ENCODE results near the gene PARL. TPM values are rescaled to one million over a fixed set of nuclear protein-coding genes. Genes with fewer than 3 reads are reported as not detected.

PARL gene
- total and polyA plus RNA-seq, 2 of the 8 experiments (the other 6 are each of a cell fraction or from before 2014, with no cell fraction given): 62.7 to 85.0 TPM

DNA sequence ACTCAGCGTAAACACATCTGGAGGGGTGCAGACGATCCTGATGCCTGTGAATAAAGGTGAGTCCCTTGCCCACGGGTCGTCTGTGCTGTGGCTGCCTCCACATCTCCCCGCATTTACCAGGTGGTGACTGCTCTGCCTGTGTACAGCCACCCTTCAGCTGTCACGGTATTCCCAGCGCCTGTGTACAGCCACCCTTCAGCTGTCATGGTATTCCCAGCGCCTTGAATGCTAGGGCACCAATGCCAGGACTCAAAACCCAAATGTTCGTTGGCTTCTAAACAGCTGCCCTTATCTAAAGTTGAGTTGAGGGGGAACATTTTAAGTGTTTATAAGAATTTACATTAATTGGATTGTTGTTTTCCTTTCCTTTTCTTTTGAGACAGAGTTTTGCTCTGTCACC lies 86.7 kb downstream of the PARL start:
- Histone ChIP-seq H2BK15ac (ENCODE audit: low read length) (no peak overlapping the region), H4K91ac (replicated peaks; ENCODE audit: insufficient read length, low read length) (no peak overlapping the region), H4K5ac (ENCODE audit: insufficient read length, low read depth, low read length) (no peak overlapping the region), H3K56ac (replicated peaks; ENCODE audit: insufficient read length, low read depth, low read length) (no peak overlapping the region), H2BK20ac (ENCODE audit: low read length) (no peak overlapping the region), H3K23ac (ENCODE audit: insufficient read length) (no peak overlapping the region), H2AFZ (ENCODE audit: low read length) (no peak overlapping the region), H3K18ac (ENCODE audit: extremely low read depth, low read length) (no peak overlapping the region), H3K4me3 (ENCODE audit: extremely low read depth in 1 of 4, insufficient read depth in 2 of 4, low read depth in 3 of 4, low read length in 4 of 4) (no peak overlapping the region), H3K27ac (ENCODE audit: low read depth, low read length) (no peak overlapping the region), H3K79me2 (ENCODE audit: control insufficient read depth in 1 of 2, insufficient read depth in 2 of 2, low read length in 2 of 2) (no peaks in the 10 kb centered on the region), H3K27me3 (replicated peaks in 1 of 4; ENCODE audit: control insufficient read depth in 3 of 4, extremely low read depth in 1 of 4, insufficient read depth in 3 of 4, low read length in 3 of 4) (no peaks in the 10 kb centered on the region), H2BK5ac (ENCODE audit: low read depth, low read length) (no peak overlapping the region; the same call in 1 of the 2 replicates), H2AK5ac (ENCODE audit: low read depth, low read length) (no peak overlapping the region), H3K9ac (replicated peaks in 1 of 4; ENCODE audit: extremely low read depth in 1 of 4, low read depth in 3 of 4, low read length in 3 of 4) (no peak overlapping the region), H2BK12ac (ENCODE audit: low read depth, low read length) (no peak overlapping the region), H4K20me1 (replicated peaks in 1 of 2; ENCODE audit: control insufficient read depth in 1 of 2, insufficient read depth in 2 of 2, low read length in 2 of 2) (peaks cover 3 to 4% of the 10 kb centered on the region in 2 experiments), H3K4me2 (ENCODE audit: insufficient read depth in 1 of 2, low read depth in 2 of 2, low read length in 2 of 2) (no peak overlapping the region), H3K9me3 (ENCODE audit: insufficient read depth in 2 of 2, low read depth in 1 of 2, low read length in 1 of 2) (no peaks in the 10 kb centered on the region), H4K8ac (ENCODE audit: extremely low read depth, insufficient read depth, low read length) (no peak overlapping the region), H3K23me2 (ENCODE audit: low read depth, low read length) (no peaks in the 10 kb centered on the region), H3K36me3 (ENCODE audit: control insufficient read depth in 2 of 4, insufficient read depth in 4 of 4, low read length in 3 of 4) (peaks cover 29 to 63% (median 50%) of the 10 kb centered on the region in 4 experiments; a peak in 7 of 8 replicates), H2BK120ac (replicated peaks; ENCODE audit: low read depth, low read length) (no peak overlapping the region), H3K4ac (replicated peaks; ENCODE audit: insufficient read length, low read depth, low read length) (no peak overlapping the region), H3K4me1 (replicated peaks in 1 of 4; ENCODE audit: control insufficient read depth in 3 of 4, insufficient read depth in 4 of 4, low read length in 3 of 4) (no peaks in the 10 kb centered on the region), H3K79me1 (ENCODE audit: low read depth, low read length) (no peaks in the 10 kb centered on the region), H3K14ac (ENCODE audit: insufficient read length) (no peak overlapping the region)
- FAIRE-seq (no peak), DNase-seq (ENCODE audit: low read depth in 1 of 2, low spot score in 2 of 2) (no peak)
- POLR2A ChIA-PET (ENCODE audit: partially characterized antibody): interaction anchor here (0.6 kb wide), 1 partner anchor 76 kb away, joined by 3 read pairs; no protein-coding TSS in a partner anchor
- no peak for TF ChIP-seq ZNF274 (IDR thresholded peaks at IDR 0.05; ENCODE audit: borderline replicate concordance, extremely low read depth, low read length)
- CTCF ChIA-PET (ENCODE audit: partially characterized antibody): no interaction called here
- WGBS, 2 experiments (ENCODE audit: extremely low coverage in 1 of 2, insufficient coverage in 1 of 2, insufficient read length in 1 of 2, insufficient replicate concordance in 2 of 2, low coverage in 1 of 2, low lambda C conversion rate in 2 of 2, missing lambda C conversion rate in 1 of 2): 90% methylated on average over 9 of the region's 9 CpGs; no CpG with 5 or more reads in 1 of the 2 experiments

Measured in H1 (cell line).